Transverse colon (tissue), 4 donors: Measurements from ENCODE around the gene LMOD1. TPM values are rescaled to one million over a fixed set of nuclear protein-coding genes. Genes with fewer than 3 reads are reported as not detected.
"Not testable (repeated sequence)": the region's sequence is repeated elsewhere in the genome, so short reads cannot be mapped to it uniquely, and the experiment has no call there.

ENCODE experiments used
- DNase-seq: peaks from one replicate; pipeline ENCODE4 v3.0.0-alpha.2; 2019
- H3K27ac ChIP-seq, 4 donors: fragments of 200-600 bp; sonication (generic); 2 replicates each; pipeline ENCODE4 v1.5.1; 2016 to 2018; ENCODE audit warnings: inconsistent platforms in 4 of 4
- H3K27me3 ChIP-seq: fragments of 200-600 bp; sonication (generic); 2 replicates; pipeline ENCODE4 v1.5.1; 2017; ENCODE audit warnings: inconsistent platforms
- H3K36me3 ChIP-seq, 4 donors: fragments of 200-600 bp; sonication (generic); 2 replicates each; pipeline ENCODE4 v1.5.1; 2017 to 2019; ENCODE audit warnings: inconsistent platforms in 4 of 4
- H3K4me1 ChIP-seq, 4 donors: fragments of 200-600 bp; sonication (generic); 2 replicates each; pipeline ENCODE4 v1.5.1; 2017 to 2020; ENCODE audit warnings: inconsistent platforms in 4 of 4
- H3K4me3 ChIP-seq, 4 donors: fragments of 200-600 bp; sonication (generic); 1 replicate in 1 of 4; 2 replicates in 3 of 4; pipeline versions ENCODE4 v1.5.1 to v1.6.1; 2017 to 2019; ENCODE audit warnings: inconsistent platforms in 4 of 4
- H3K9me3 ChIP-seq, 2 donors: fragments of 200-600 bp; sonication (generic); 2 replicates each; pipeline ENCODE4 v1.5.1; 2017 to 2019; ENCODE audit warnings: inconsistent platforms in 2 of 2
- EP300 ChIP-seq: sonication (generic); formaldehyde crosslinking; IDR thresholded peaks from one replicate; pipeline ENCODE4 v1.6.1; 2017; ENCODE audit warnings: antibody characterized with exemption, low read depth
- POLR2A ChIP-seq: fragments of 450-650 bp; IDR thresholded peaks from one replicate; pipeline ENCODE4 v1.6.1; 2016; ENCODE audit warnings: antibody characterized with exemption, mild to moderate bottlenecking, moderate library complexity
- POLR2AphosphoS5 ChIP-seq, 3 donors: sonication (generic); formaldehyde crosslinking; IDR thresholded peaks; one replicate each; pipeline ENCODE4 v1.6.1; 2016; ENCODE audit warnings: antibody characterized with exemption in 3 of 3
- WGBS, 2 donors: methylation state at CpG; one replicate each; pipeline ENCODE4 v1.1.5; 2018; ENCODE audit warnings: low coverage in 1 of 2; 5-methylcytosine and 5-hydroxymethylcytosine counted together
- in situ Hi-C, 4 donors: fragments of 200-750 bp; cut with MboI; loops; one replicate each; pipeline versions ENCODE4 v1.15.0 to v1.15.1; 2017; ENCODE audit warnings: low sequenced_read_pairs in 3 of 4, low pct_ligation_motif_present in 1 of 4, low pct_unique_long_range_greater_than_20kb in 1 of 4
- intact Hi-C: fragments of 100-400 bp; cut with DNase I; formaldehyde crosslinking; loops from one replicate; pipeline ENCODE4 v1.15.1; 2023; ENCODE audit warnings: low total_unique reads
- total RNA-seq, 4 donors: library from RNA; depleted of rRNA; stranded (reverse); fragments of >200 nt; gene quantifications; one replicate each; pipeline ENCODE4 v1.1.0, GENCODE V29; 2016
- TF ChIP-seq, protein P1 (sequence below), 5 experiments: fragments of 200-600 bp in 3 of 5; fragments of 450-650 bp in 2 of 5; sonication (generic) in 3 of 5; IDR thresholded peaks; 1 replicate in 2 of 5; 2 replicates in 3 of 5; pipeline ENCODE4 v1.5.1; 2016 to 2017; ENCODE audit warnings: antibody characterized with exemption in 5 of 5, inconsistent platforms in 3 of 5, mild to moderate bottlenecking in 2 of 5, moderate library complexity in 1 of 5

LMOD1 gene
- total RNA-seq, 4 donors from 2014 or later, result 73.2 to 166 (median 115) TPM

DNA sequence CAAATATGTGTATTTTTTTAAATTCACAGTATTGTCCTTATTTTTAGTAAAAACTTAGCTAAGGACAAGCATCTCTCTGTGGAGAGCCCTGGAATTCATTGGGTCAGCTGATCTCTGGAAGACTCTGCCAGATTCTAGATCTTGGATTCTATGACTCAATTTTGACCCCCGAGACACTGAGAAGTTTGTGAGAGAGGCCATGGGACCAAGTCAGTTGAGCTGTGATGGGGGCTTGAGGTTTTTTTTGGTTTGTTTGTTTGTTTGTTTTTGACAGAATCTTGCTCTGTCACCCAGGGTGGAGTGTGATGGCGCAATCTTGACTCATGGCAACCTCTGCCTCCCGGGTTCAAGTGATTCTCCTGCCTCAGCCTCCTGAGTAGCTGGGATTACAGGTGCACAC lies 44.1 kb downstream of the LMOD1 start:
- 66 to 92% methylated on average over 2 to 3 of the region's 3 CpGs for WGBS, 2 donors
- H3K27ac ChIP-seq, result peak overlapping the region; percentile 83 to 93 (median 89)

DNA sequence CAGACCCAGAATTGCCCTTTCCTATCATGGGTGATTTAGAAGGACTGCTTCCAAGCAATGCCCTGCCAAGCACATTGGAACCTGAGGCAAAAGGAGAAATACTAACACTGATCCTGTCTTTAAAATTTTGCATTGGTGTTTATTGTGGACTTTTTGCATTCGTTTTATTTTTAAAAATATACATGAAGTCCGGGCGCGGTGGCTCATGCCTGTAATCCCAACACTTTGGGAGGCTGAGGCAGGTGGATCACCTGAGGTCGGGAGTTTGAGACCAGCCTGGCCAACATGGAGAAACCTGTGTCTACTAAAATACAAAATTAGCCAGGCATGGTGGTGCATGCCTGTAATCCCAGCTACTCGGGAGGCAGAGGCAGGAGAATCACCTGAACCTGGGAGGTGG lies 45.3 kb downstream of the LMOD1 start:
- Histone ChIP-seq H3K27ac (peak overlapping the region; percentile 64 to 86 (median 74)), H3K4me1 (peaks cover 9 to 67% (median 28%) of the 10 kb centered on the region in 4 donors)
- 85 to 100% methylated on average over 1 to 6 of the region's 6 CpGs for WGBS, 2 donors
- H3K27me3 ChIP-seq, intact Hi-C loops, H3K4me3 ChIP-seq, H3K36me3 ChIP-seq, in situ Hi-C loops, H3K9me3 ChIP-seq, DNase-seq: not testable (repeated sequence)

More for the DNA sequence above, 44.1 kb downstream of the LMOD1 start:
- Histone ChIP-seq H3K4me1 (peaks cover 13 to 69% (median 34%) of the 10 kb centered on the region in 4 donors), H3K27me3 (no peaks in the 10 kb centered on the region), H3K36me3 (no peaks in the 10 kb centered on the region), H3K9me3 (no peaks in the 10 kb centered on the region), H3K4me3 (no peak overlapping the region)
- TF ChIP-seq POLR2A (no peak), POLR2AphosphoS5 (IDR thresholded peaks at IDR 0.05) (no peak), EP300 (no peak)
- TF ChIP-seq, protein P1, sequence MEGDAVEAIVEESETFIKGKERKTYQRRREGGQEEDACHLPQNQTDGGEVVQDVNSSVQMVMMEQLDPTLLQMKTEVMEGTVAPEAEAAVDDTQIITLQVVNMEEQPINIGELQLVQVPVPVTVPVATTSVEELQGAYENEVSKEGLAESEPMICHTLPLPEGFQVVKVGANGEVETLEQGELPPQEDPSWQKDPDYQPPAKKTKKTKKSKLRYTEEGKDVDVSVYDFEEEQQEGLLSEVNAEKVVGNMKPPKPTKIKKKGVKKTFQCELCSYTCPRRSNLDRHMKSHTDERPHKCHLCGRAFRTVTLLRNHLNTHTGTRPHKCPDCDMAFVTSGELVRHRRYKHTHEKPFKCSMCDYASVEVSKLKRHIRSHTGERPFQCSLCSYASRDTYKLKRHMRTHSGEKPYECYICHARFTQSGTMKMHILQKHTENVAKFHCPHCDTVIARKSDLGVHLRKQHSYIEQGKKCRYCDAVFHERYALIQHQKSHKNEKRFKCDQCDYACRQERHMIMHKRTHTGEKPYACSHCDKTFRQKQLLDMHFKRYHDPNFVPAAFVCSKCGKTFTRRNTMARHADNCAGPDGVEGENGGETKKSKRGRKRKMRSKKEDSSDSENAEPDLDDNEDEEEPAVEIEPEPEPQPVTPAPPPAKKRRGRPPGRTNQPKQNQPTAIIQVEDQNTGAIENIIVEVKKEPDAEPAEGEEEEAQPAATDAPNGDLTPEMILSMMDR (IDR thresholded peaks at IDR 0.05), result no peak
- no peak for DNase-seq
- in situ Hi-C loops, result no loop called here
- intact Hi-C loops, result no loop called here

DNA sequence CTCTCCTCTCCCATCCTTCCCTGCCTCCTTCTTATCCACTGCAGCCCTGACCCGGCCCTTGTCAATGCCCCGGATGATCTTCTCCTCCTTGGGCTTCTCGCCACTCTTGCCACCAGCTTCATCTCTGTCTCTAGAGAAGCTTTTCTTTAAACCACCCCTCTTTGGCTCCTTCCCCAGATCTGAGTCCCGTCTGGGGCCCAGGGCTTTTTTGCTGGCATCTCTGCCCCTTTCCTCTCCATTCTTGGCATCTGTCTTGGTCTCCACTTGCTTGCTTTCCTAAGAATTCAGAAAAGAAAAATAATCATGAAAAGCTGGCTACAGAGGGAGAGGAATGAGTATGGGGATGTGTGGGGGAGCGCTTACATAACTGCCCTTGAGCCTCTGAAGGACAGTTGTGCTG lies 45.9 kb downstream of the LMOD1 start:
- H3K4me1 ChIP-seq, result peaks cover 7 to 63% (median 23%) of the 10 kb centered on the region in 4 donors

GRCh38 chr1:201899683-201900429 lies 46.5 kb downstream of the LMOD1 start:
- Histone ChIP-seq H3K36me3 (no peaks in the 10 kb centered on the region), H3K4me3 (no peak overlapping the region), H3K4me1 (peaks cover 4 to 56% (median 17%) of the 10 kb centered on the region in 4 donors), H3K27ac (peak overlapping the region; percentile 64 to 86 (median 74)), H3K27me3 (no peaks in the 10 kb centered on the region), H3K9me3 (no peaks in the 10 kb centered on the region)
- DNase-seq, result no peak
- in situ Hi-C loops (loop anchor here in 3 of 4 donors (10.0 to 25.0 kb wide), 3 partner anchors 75 to 237 kb away; partner anchors contain the start of genes ARL8A (in 2 of the 3) and GPR37L1 (in 1 of the 3)), intact Hi-C loops (no loop called here)
- TF ChIP-seq, protein P1 (IDR thresholded peaks at IDR 0.05), result no peak
- TF ChIP-seq POLR2A (no peak), EP300 (no peak), POLR2AphosphoS5 (IDR thresholded peaks at IDR 0.05) (no peak)
- 69 to 86% methylated on average over 7 to 20 of the region's 20 CpGs for WGBS, 2 donors

More for the DNA sequence above, 45.9 kb downstream of the LMOD1 start:
- intact Hi-C loops, result no loop called here
- no peaks in the 10 kb centered on the region for H3K9me3 ChIP-seq
- H3K4me3 ChIP-seq, result no peak overlapping the region
- DNase-seq, result no peak
- in situ Hi-C loops, result no loop called here
- no peaks in the 10 kb centered on the region for H3K27me3 ChIP-seq
- H3K27ac ChIP-seq, result peak overlapping the region; percentile 64 to 86 (median 74)
- TF ChIP-seq, protein P1 (IDR thresholded peaks at IDR 0.05), result no peak
- no peak for TF ChIP-seq POLR2A
- TF ChIP-seq POLR2AphosphoS5 (IDR thresholded peaks at IDR 0.05), result no peak
- TF ChIP-seq EP300, result no peak
- no peaks in the 10 kb centered on the region for H3K36me3 ChIP-seq
- 73 to 78% methylated on average over 5 of the region's 5 CpGs for WGBS, 2 donors
